ENCODE measurements around the gene LRRTM4.
"Not testable (repeated sequence)": the region's sequence is repeated elsewhere in the genome, so short reads cannot be mapped to it uniquely, and the experiment has no call there.

LRRTM4 gene

DNA sequence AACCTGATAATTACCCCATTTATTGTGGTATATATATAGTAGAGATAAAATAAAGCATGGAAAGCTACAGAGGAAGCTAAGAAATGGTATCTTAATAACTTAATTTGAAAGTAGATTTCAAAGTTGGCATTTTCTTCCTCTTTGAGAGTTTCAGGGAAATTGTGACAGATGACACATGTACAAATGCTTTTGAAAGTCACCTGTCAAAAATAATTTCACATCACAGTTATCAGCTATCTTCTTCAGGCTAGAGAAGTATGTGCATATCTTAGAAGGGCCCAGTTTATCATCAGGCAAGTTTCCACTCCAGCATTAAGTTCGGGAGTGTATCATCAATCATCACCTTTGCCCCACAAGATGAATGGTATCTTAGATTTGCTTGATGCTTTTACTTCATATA is 457.9 kb downstream of the LRRTM4 start:
- DNase-seq: no peak

- DNase-seq: no peak
These were observed 467.2 kb downstream of the LRRTM4 start for GRCh38 chr2:77054938-77055337.

DNA sequence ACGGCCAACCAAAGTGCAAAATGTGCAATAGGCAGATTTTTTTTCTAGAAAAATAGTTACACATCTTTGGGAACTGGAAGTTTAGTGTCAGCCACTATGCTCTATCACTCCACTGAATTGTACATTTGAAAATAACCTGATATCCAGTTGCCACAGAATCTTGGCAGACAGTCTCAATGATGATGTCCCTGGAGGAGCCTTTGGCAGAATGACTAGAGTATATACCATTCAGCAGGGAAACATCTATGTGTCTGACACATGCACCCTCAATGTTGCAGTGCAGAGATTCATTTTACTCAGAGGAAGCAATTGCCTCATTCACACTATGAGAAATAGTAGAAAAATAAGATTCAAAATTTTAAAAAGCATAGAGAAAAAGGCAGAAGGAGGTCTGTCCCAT is 475.8 kb downstream of the LRRTM4 start:
- DNase-seq: no peak

DNA sequence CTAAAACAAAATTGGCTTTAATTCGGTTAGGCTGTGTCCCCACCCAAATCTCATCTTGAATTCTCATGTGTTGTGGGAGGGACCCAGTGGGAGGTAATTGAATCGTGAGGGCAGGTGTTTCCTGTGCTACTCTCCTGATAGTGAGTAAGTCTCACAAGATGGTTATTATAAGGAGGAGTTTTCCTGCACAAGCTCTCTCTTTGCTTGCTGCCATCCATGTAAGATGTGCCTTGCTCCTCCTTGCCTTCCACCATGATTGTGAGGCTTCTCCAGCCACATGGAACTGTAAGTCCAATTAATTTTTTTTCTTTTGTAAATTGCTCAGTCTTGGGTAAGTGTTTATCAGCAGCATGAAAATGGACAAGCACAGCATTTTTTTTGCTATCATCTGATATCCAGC is 476.7 kb downstream of the LRRTM4 start:
- DNase-seq: not testable (repeated sequence)

- DNase-seq: no peak
These were observed 487.7 kb downstream of the LRRTM4 start for GRCh38 chr2:77034445-77034844.

- DNase-seq: not testable (repeated sequence)
These were observed 492.9 kb downstream of the LRRTM4 start for GRCh38 chr2:77029237-77029636.

- DNase-seq: no peak
These were observed 494.1 kb downstream of the LRRTM4 start for GRCh38 chr2:77028032-77028600.

DNA sequence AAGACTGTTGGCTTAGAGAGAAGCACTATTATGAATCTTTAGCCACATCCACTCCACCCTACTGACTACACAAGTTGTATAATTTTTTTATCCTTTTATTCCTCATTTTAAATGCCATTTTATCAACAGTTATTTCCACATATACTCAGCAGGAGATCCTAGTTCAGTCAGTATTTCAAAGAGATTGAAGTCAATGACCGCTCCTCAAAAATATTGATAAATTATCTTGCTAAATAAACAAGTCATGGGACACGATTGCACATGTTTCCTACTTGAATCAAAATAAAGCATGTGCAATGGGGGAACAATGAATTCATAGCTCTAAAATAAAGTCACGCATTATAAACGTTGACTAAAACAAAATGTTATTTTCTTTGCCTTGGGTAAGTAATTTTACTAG is 496.5 kb downstream of the LRRTM4 start:
- DNase-seq: no peak

GRCh38 chr2:77021161-77021560 is 501.0 kb downstream of the LRRTM4 start:
- DNase-seq: no peak

- DNase-seq: no peak
These were observed 504.0 kb downstream of the LRRTM4 start for GRCh38 chr2:77018219-77018618.

GRCh38 chr2:77017355-77017745 is 504.8 kb downstream of the LRRTM4 start:
- no peak for DNase-seq

GRCh38 chr2:77016443-77017354 is 505.5 kb downstream of the LRRTM4 start:
- DNase-seq: no peak

DNA sequence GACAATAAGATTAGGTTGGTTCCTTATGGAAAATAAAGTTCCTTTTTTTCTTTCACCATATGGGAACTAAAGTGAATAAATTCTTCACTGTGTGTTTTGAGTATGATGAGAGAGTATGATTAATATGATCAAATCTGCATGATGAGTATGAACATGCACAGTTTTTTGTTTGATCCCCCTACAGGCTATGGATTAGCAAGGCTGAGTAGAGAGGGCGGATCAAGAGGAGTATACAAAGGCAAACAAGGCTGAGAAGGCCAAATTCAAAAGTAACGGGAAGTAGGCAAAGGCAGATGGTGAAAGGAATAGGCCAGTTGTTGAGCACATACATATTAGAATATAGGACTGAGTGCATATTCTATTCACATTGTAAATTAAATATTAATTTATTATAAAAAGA is 508.2 kb downstream of the LRRTM4 start:
- no peak for DNase-seq

DNA sequence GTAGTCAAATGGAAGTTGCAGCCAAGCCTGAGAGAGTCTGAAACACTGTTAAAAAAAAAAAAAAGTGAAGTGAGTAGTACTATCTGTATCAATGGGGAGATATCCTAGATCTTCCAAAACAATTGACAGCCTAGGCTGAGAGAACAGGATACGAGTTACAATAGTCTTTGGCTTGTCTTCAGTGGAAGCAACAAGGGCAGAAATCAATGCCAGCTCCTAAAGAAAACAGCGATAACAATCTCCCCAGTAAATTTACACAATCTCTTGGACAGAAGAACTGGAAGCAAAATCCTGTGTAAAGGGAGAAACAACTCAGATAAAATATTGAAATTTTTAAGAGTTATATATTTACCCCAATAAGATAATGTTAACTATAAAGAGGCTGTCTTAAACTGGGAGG is 508.7 kb downstream of the LRRTM4 start:
- DNase-seq: no peak

GRCh38 chr2:77009307-77009706 is 512.9 kb downstream of the LRRTM4 start:
- DNase-seq: no peak

- no peak for DNase-seq
These were observed 513.3 kb downstream of the LRRTM4 start for GRCh38 chr2:77008853-77009252.

DNA sequence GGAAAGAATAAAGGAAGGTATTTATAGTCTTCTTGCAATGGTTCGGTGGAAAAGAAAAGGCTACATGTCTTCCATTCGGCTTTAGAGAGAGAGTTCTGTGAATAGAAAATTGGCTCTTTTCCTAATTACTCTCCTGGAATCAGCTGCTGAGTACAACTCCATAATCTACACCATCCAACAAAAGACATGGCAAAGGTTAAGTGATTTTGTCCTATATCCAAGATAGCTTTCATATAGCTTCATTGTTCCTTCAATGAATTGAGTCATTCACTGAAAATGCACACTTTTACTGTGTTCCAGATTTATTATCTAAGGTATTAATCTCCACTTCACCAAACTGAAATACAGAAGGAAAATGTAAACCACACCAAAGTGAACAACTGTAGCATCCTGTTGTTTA is 514.5 kb downstream of the LRRTM4 start:
- DNase-seq: no peak

- no peak for DNase-seq
These were observed 516.7 kb downstream of the LRRTM4 start for GRCh38 chr2:77005522-77005921.

- no peak for DNase-seq
These were observed 520.3 kb downstream of the LRRTM4 start for GRCh38 chr2:77001895-77002294.

- no peak for DNase-seq
These were observed 523.5 kb downstream of the LRRTM4 start for GRCh38 chr2:76998704-76999103.

DNA sequence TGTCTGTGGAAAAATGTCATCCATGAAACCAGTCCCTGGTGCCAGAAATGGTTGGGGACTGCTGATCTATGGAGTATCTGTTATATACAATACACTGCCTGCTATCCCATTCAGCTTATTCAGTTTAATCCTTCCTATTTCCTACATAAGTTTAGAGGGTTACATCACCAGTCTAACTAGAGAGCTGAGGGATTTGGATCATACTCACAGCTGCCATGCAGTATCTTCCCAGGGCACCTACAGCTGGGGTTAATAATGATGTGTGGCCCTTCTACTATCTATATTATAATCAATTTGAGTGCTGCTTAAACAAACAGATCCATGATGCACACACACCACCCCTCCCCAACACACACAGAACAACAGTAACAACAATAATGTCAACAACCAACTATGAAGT is 524.0 kb downstream of the LRRTM4 start:
- no peak for DNase-seq

GRCh38 chr2:76997296-76997695 is 524.9 kb downstream of the LRRTM4 start:
- DNase-seq: no peak

- no peak for DNase-seq
These were observed 536.6 kb downstream of the LRRTM4 start for GRCh38 chr2:76985387-76986136.

GRCh38 chr2:76984359-76984758 is 537.8 kb downstream of the LRRTM4 start:
- DNase-seq: no peak
